ENCODE measurements around the gene STIM2. TPM values are rescaled to one million over a fixed set of nuclear protein-coding genes. Genes with fewer than 3 reads are reported as not detected.

Gene STIM2
- total and polyA plus RNA-seq, 2 donors (not counting 3 experiments of a cell fraction or from before 2014, with no cell fraction given) = 21.0 to 21.2 TPM

DNA sequence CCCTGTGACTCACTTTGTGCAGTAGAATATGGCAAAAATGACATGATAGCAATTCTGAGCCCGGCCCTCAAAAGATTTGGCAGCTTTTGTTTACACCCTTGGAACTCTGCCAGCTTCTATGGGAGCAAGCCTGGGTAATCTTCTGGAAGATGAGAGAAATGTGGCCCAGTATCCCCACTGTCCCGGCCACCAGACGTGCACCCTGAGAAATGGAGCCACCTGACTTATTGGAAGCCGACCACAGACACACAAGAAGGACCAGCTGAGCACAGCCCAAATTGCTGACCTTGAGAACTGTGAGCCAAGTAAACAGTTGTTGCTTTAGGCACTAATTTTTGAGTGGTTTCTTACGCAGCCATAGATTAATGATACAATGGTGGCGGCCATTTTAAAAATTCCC, 197.0 kb downstream of the STIM2 start:
- Histone ChIP-seq H3K4me2 (ENCODE audit: insufficient read depth, low read length) (no peak overlapping the region), H3K9me3 (replicated peaks; ENCODE audit: control insufficient read depth, insufficient read depth, low read length) (no peaks in the 10 kb centered on the region), H3K36me3 (ENCODE audit: control insufficient read depth in 2 of 2, extremely low read depth in 1 of 2, insufficient read depth in 2 of 2, low read length in 2 of 2) (no peaks in the 10 kb centered on the region), H3K27ac (ENCODE audit: insufficient read depth, low read depth, low read length) (no peak overlapping the region), H3K27me3 (ENCODE audit: control insufficient read depth in 2 of 2, insufficient read depth in 2 of 2, low read length in 2 of 2) (no peaks in the 10 kb centered on the region), H4K20me1 (replicated peaks; ENCODE audit: control insufficient read depth, extremely low read depth, insufficient read depth, low read length) (no peaks in the 10 kb centered on the region), H3K4me3 (replicated peaks in 1 of 3; ENCODE audit: insufficient read depth in 1 of 3, low read depth in 1 of 3, low read length in 3 of 3) (no peak overlapping the region), H3K4me1 (ENCODE audit: control insufficient read depth, extremely low read depth, insufficient read depth, low read length) (no peaks in the 10 kb centered on the region), H3K79me2 (ENCODE audit: control insufficient read depth, insufficient read depth, low read length) (no peaks in the 10 kb centered on the region), H3K9ac (replicated peaks; ENCODE audit: extremely low read depth, insufficient read depth, low read length) (no peak overlapping the region), H3K9me1 (replicated peaks; ENCODE audit: control insufficient read depth, extremely low read depth, insufficient read depth, low read length) (no peaks in the 10 kb centered on the region), H2AFZ (ENCODE audit: low read depth, low read length) (no peak overlapping the region)
- ChIA-PET CTCF (no interaction called here), POLR2A (no interaction called here)
- intact Hi-C loops (cut with micrococcal nuclease) = no loop called here
- BruUV-seq (replicated peaks) = no TSS peak
- DNase-seq (ENCODE audit: low read depth, low spot score) = no peak
- dilution Hi-C loops (cut with MboI; ENCODE audit: extremely low pct_ligation_motif_present, low sequenced_read_pairs) = no loop called here
- FAIRE-seq = no peak
- TF ChIP-seq POLR2A (IDR thresholded peaks at IDR 0.05; ENCODE audit: low read depth, low read length) (no peak), MYC (IDR thresholded peaks at IDR 0.05; ENCODE audit: low read depth, low read length) (no peak), JUN (IDR thresholded peaks at IDR 0.05; ENCODE audit: borderline replicate concordance, insufficient read depth, insufficient read length, low read depth) (no peak), FOS (IDR thresholded peaks at IDR 0.05; ENCODE audit: borderline replicate concordance, insufficient read depth, low read length) (no peak), POLR2AphosphoS5 (IDR thresholded peaks at IDR 0.05; ENCODE audit: insufficient read depth, low read depth, low read length) (no peak), GATA2 (IDR thresholded peaks at IDR 0.05; ENCODE audit: insufficient read depth, insufficient read length, low read depth, low read length) (no peak), EZH2 (IDR thresholded peaks at IDR 0.05; ENCODE audit: borderline replicate concordance, low read depth, low read length, severe bottlenecking) (no peak)
- TF ChIP-seq, protein P1, sequence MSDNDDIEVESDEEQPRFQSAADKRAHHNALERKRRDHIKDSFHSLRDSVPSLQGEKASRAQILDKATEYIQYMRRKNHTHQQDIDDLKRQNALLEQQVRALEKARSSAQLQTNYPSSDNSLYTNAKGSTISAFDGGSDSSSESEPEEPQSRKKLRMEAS (IDR thresholded peaks at IDR 0.05; ENCODE audit: insufficient read depth, insufficient read length) = no peak
- TF ChIP-seq, protein P2, sequence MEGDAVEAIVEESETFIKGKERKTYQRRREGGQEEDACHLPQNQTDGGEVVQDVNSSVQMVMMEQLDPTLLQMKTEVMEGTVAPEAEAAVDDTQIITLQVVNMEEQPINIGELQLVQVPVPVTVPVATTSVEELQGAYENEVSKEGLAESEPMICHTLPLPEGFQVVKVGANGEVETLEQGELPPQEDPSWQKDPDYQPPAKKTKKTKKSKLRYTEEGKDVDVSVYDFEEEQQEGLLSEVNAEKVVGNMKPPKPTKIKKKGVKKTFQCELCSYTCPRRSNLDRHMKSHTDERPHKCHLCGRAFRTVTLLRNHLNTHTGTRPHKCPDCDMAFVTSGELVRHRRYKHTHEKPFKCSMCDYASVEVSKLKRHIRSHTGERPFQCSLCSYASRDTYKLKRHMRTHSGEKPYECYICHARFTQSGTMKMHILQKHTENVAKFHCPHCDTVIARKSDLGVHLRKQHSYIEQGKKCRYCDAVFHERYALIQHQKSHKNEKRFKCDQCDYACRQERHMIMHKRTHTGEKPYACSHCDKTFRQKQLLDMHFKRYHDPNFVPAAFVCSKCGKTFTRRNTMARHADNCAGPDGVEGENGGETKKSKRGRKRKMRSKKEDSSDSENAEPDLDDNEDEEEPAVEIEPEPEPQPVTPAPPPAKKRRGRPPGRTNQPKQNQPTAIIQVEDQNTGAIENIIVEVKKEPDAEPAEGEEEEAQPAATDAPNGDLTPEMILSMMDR (IDR thresholded peaks at IDR 0.05; ENCODE audit: extremely low read depth in 1 of 2, insufficient read depth in 1 of 2, low read depth in 1 of 2, low read length in 2 of 2) = no peak

Data from endothelial cell of umbilical vein (primary cell).